K562 (cell line): ENCODE results near the gene PRSS8. TPM values are rescaled to one million over a fixed set of nuclear protein-coding genes. Genes with fewer than 3 reads are reported as not detected.

Experiments
- AFF1 ChIP-seq, 2 experiments: fragments of 450-650 bp; IDR thresholded peaks; 2 replicates each; pipeline ENCODE4 v1.6.1; 2018; ENCODE audit warnings: mild to moderate bottlenecking in 2 of 2, low read depth in 1 of 2; ENCODE audit not compliant: partially characterized antibody in 2 of 2
- ARID1B ChIP-seq: fragments of 450-650 bp; IDR thresholded peaks from 2 replicates; pipeline ENCODE4 v1.6.1; 2016; ENCODE audit warnings: antibody characterized with exemption, mild to moderate bottlenecking, inconsistent platforms
- ARID3A ChIP-seq: IDR thresholded peaks from 2 replicates; pipeline ENCODE4 v1.6.1; 2012; ENCODE audit warnings: low read depth, low read length, improper control_type of control experiment, borderline replicate concordance
- COPS2 ChIP-seq: fragments of 450-650 bp; conservative IDR thresholded peaks from 2 replicates; pipeline ENCODE4 v1.6.1; 2016; ENCODE audit warnings: mild to moderate bottlenecking, moderate library complexity
- E2F5 ChIP-seq: sonication (generic); formaldehyde crosslinking; IDR thresholded peaks from 2 replicates; pipeline ENCODE4 v1.8.0; 2022; ENCODE audit warnings: mild to moderate bottlenecking, missing genetic modification reagents
- EZH2 ChIP-seq: IDR thresholded peaks from 2 replicates; pipeline ENCODE4 v1.6.1; 2012; ENCODE audit warnings: low read depth, mild to moderate bottlenecking, inconsistent platforms, low read length, borderline replicate concordance
- GATAD2A ChIP-seq: fragments of 450-650 bp; IDR thresholded peaks from 2 replicates; pipeline ENCODE4 v1.6.1; 2017
- HCFC1 ChIP-seq: IDR thresholded peaks from 2 replicates; pipeline ENCODE4 v1.6.1; 2012; ENCODE audit warnings: low read depth, low read length, improper control_type of control experiment
- HDAC3 ChIP-seq: fragments of 450-650 bp; IDR thresholded peaks from 2 replicates; pipeline ENCODE4 v1.6.1; 2018; ENCODE audit warnings: borderline replicate concordance, mild to moderate bottlenecking, moderate library complexity; ENCODE audit not compliant: partially characterized antibody
- HIVEP1 ChIP-seq: fragments of 250-450 bp; sonication (Bioruptor Pico); IDR thresholded peaks from 2 replicates; pipeline ENCODE4 v1.4.0; 2020; ENCODE audit warnings: mild to moderate bottlenecking
- HMGN3 ChIP-seq: IDR thresholded peaks from 2 replicates; pipeline ENCODE4 v1.6.1; 2011; ENCODE audit warnings: borderline replicate concordance, low read depth, mild to moderate bottlenecking, mixed read lengths, low read length; ENCODE audit not compliant: insufficient read length; ENCODE audit errors: extremely low read depth
- KHSRP ChIP-seq: fragments of 450-650 bp; IDR thresholded peaks from 2 replicates; pipeline ENCODE4 v1.6.1; 2017
- NFE2L1 ChIP-seq: fragments of 450-650 bp; IDR thresholded peaks from 2 replicates; pipeline ENCODE4 v1.6.1; 2016; ENCODE audit warnings: missing genetic modification characterization, low read depth, mild to moderate bottlenecking, missing compliant biosample characterization, moderate library complexity, borderline replicate concordance
- POLR2A ChIP-seq: fragments of 450-650 bp; conservative IDR thresholded peaks from 2 replicates; pipeline ENCODE4 v1.6.1; 2016
- RCOR1 ChIP-seq, 2 experiments: IDR thresholded peaks; 2 replicates each; pipeline ENCODE4 v1.6.1; 2012; ENCODE audit warnings: low read depth in 2 of 2, low read length in 2 of 2, borderline replicate concordance in 1 of 2, improper control_type of control experiment in 1 of 2
- SIN3B ChIP-seq: fragments of 450-650 bp; IDR thresholded peaks from 2 replicates; pipeline ENCODE4 v1.6.1; 2017; ENCODE audit warnings: low read depth, mild to moderate bottlenecking, moderate library complexity
- SMARCA5 ChIP-seq: fragments of 450-650 bp; IDR thresholded peaks from 2 replicates; pipeline ENCODE4 v1.6.1; 2016
- TAF9B ChIP-seq: fragments of 450-650 bp; IDR thresholded peaks from 2 replicates; pipeline ENCODE4 v1.6.1; 2018; ENCODE audit warnings: mild to moderate bottlenecking; ENCODE audit not compliant: partially characterized antibody
- WHSC1 ChIP-seq: IDR thresholded peaks from one replicate; pipeline ENCODE4 v1.6.1; 2012; ENCODE audit warnings: low read length, control low read depth, inconsistent platforms
- ZBTB43 ChIP-seq: sonication (generic); formaldehyde crosslinking; IDR thresholded peaks from 2 replicates; pipeline ENCODE4 v1.8.0; 2023; ENCODE audit warnings: mild to moderate bottlenecking, missing genetic modification reagents
- ZNF124 ChIP-seq: sonication (generic); formaldehyde crosslinking; IDR thresholded peaks from 2 replicates; pipeline ENCODE4 v1.8.1; 2022; ENCODE audit warnings: missing genetic modification reagents
- ZNF140 ChIP-seq: fragments of 250-450 bp; sonication (Bioruptor Pico); IDR thresholded peaks from 2 replicates; pipeline ENCODE4 v1.8.0; 2021; ENCODE audit warnings: moderate library complexity, mild to moderate bottlenecking, inconsistent platforms
- polyA plus RNA-seq, 8 experiments: library from polyadenylated mRNA; depleted of rRNA in 4 of 8; stranded (reverse) in 5 of 8; unstranded in 3 of 8; fragments of >200 nt; fragmentation: Nextera tagmentation in 2 of 8; fragmentation: Illumina TruSeq in 1 of 8; extraction: Ambion mirVana in 2 of 8; extraction: Trizol in 1 of 8; gene quantifications; 2 replicates each; pipeline versions ENCODE4 v1.2.1 to v1.2.3, GENCODE V29; 2011 to 2014; ENCODE audit warnings: inconsistent platforms in 1 of 8, missing spikeins in 1 of 8
- total RNA-seq, 7 experiments: library from RNA; depleted of rRNA in 6 of 7; stranded (reverse); fragments of >200 nt in 6 of 7; fragmentation: Illumina TruSeq in 2 of 7; extraction: Trizol in 2 of 7; gene quantifications; 2 replicates each; pipeline versions ENCODE4 v1.2.1 to v1.2.3, GENCODE V29; 2011 to 2021; ENCODE audit warnings: low replicate concordance in 1 of 7

PRSS8 gene
- total and polyA plus RNA-seq, 9 of the 15 experiments (the other 6 are each of a cell fraction or from before 2014, with no cell fraction given), result 0.25 to 3.9 (median 1.3) TPM; not detected in 1

GRCh38 chr16:31135535-31136286, at the start of gene PRSS8 (continued):
- TF ChIP-seq HDAC3, result no peak
- TF ChIP-seq ZNF140, result no peak
- no peak for TF ChIP-seq RCOR1 (IDR thresholded peaks at IDR 0.05; ENCODE audit: borderline replicate concordance in 1 of 2, low read depth in 2 of 2, low read length in 2 of 2)
- no peak for TF ChIP-seq AFF1 (IDR thresholded peaks at IDR 0.05; ENCODE audit: low read depth in 1 of 2, partially characterized antibody in 2 of 2)
- TF ChIP-seq EZH2, result no peak
- no peak for TF ChIP-seq HIVEP1 (CRISPR knock-in tag)
- TF ChIP-seq E2F5 (CRISPR knock-in tag), result no peak
- TF ChIP-seq TAF9B, result no peak
- TF ChIP-seq COPS2, result no peak
- TF ChIP-seq WHSC1, result no peak
- TF ChIP-seq ARID3A, result no peak
- TF ChIP-seq ZBTB43 (CRISPR knock-in tag), result no peak
- no peak for TF ChIP-seq KHSRP
- TF ChIP-seq SMARCA5, result peak; percentile 89
- TF ChIP-seq NFE2L1 (tag), result no peak
- no peak for TF ChIP-seq HMGN3
- no peak for TF ChIP-seq HCFC1
- TF ChIP-seq ZNF124 (CRISPR knock-in tag), result no peak
- no peak for TF ChIP-seq SIN3B
- no peak for TF ChIP-seq POLR2A
- TF ChIP-seq GATAD2A, result no peak
- peak; percentile 51 for TF ChIP-seq ARID1B
